Right lobe of liver (tissue), 4 donors: ENCODE data around the gene DNAJC10.

Source experiments
- POLR2A ChIP-seq: fragments of 450-650 bp; IDR thresholded peaks from one replicate; pipeline ENCODE4 v1.6.1; 2017; ENCODE audit warnings: antibody characterized with exemption, mild to moderate bottlenecking
- TF ChIP-seq, protein P1 (sequence below), 4 donors: fragments of 200-600 bp in 3 of 4; fragments of 450-650 bp in 1 of 4; IDR thresholded peaks; one replicate each; pipeline versions ENCODE4 v1.5.1 to v1.8.0; 2016 to 2022; ENCODE audit warnings: antibody characterized with exemption in 4 of 4, mild to moderate bottlenecking in 2 of 4
- donor health status: DM: no; HTN: no; CAD: no.
- donor health status: DM: no; HTN: no; CAD: no.
- donor health status: DM: no; HTN: yes; CAD: no.

DNA sequence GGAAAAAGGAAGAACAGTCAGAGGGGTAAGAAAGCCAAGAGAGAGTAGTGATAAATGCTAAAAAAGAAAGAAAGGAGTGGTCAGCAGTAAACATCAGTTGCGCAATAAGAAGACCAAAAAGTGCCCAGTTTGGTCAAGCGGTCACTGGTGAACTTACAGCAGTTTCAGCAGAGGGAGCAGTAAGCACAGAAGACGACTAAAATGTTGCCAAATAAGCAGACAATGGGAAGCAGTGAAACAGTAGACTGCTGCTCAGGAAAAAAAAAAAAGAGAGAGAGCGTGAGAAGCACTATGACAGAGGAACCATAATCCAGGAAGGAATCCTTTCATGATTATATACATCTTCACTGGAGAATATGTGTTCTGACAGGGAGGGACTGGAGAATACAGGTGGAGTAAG lies 45.8 kb downstream of the DNAJC10 start:
- TF ChIP-seq, protein P1, sequence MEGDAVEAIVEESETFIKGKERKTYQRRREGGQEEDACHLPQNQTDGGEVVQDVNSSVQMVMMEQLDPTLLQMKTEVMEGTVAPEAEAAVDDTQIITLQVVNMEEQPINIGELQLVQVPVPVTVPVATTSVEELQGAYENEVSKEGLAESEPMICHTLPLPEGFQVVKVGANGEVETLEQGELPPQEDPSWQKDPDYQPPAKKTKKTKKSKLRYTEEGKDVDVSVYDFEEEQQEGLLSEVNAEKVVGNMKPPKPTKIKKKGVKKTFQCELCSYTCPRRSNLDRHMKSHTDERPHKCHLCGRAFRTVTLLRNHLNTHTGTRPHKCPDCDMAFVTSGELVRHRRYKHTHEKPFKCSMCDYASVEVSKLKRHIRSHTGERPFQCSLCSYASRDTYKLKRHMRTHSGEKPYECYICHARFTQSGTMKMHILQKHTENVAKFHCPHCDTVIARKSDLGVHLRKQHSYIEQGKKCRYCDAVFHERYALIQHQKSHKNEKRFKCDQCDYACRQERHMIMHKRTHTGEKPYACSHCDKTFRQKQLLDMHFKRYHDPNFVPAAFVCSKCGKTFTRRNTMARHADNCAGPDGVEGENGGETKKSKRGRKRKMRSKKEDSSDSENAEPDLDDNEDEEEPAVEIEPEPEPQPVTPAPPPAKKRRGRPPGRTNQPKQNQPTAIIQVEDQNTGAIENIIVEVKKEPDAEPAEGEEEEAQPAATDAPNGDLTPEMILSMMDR (IDR thresholded peaks at IDR 0.05) = peak; percentile 11 to 34 (median 20)
- TF ChIP-seq POLR2A = no peak
